Transverse colon (tissue), 4 donors: ENCODE data around the gene SMYD3. TPM values are rescaled to one million over a fixed set of nuclear protein-coding genes. Genes with fewer than 3 reads are reported as not detected.

Experiments used
- DNase-seq: peaks from one replicate; pipeline ENCODE4 v3.0.0-alpha.2; 2019
- H3K27ac ChIP-seq, 4 donors: fragments of 200-600 bp; sonication (generic); 2 replicates each; pipeline ENCODE4 v1.5.1; 2016 to 2018; ENCODE audit warnings: inconsistent platforms in 4 of 4
- H3K27me3 ChIP-seq: fragments of 200-600 bp; sonication (generic); 2 replicates; pipeline ENCODE4 v1.5.1; 2017; ENCODE audit warnings: inconsistent platforms
- H3K36me3 ChIP-seq, 4 donors: fragments of 200-600 bp; sonication (generic); 2 replicates each; pipeline ENCODE4 v1.5.1; 2017 to 2019; ENCODE audit warnings: inconsistent platforms in 4 of 4
- H3K4me1 ChIP-seq, 4 donors: fragments of 200-600 bp; sonication (generic); 2 replicates each; pipeline ENCODE4 v1.5.1; 2017 to 2020; ENCODE audit warnings: inconsistent platforms in 4 of 4
- H3K4me3 ChIP-seq, 4 donors: fragments of 200-600 bp; sonication (generic); 1 replicate in 1 of 4; 2 replicates in 3 of 4; pipeline versions ENCODE4 v1.5.1 to v1.6.1; 2017 to 2019; ENCODE audit warnings: inconsistent platforms in 4 of 4
- H3K9me3 ChIP-seq, 2 donors: fragments of 200-600 bp; sonication (generic); 2 replicates each; pipeline ENCODE4 v1.5.1; 2017 to 2019; ENCODE audit warnings: inconsistent platforms in 2 of 2
- EP300 ChIP-seq: sonication (generic); formaldehyde crosslinking; IDR thresholded peaks from one replicate; pipeline ENCODE4 v1.6.1; 2017; ENCODE audit warnings: antibody characterized with exemption, low read depth
- POLR2A ChIP-seq: fragments of 450-650 bp; IDR thresholded peaks from one replicate; pipeline ENCODE4 v1.6.1; 2016; ENCODE audit warnings: antibody characterized with exemption, mild to moderate bottlenecking, moderate library complexity
- POLR2AphosphoS5 ChIP-seq, 3 donors: sonication (generic); formaldehyde crosslinking; IDR thresholded peaks; one replicate each; pipeline ENCODE4 v1.6.1; 2016; ENCODE audit warnings: antibody characterized with exemption in 3 of 3
- WGBS, 2 donors: methylation state at CpG; one replicate each; pipeline ENCODE4 v1.1.5; 2018; ENCODE audit warnings: low coverage in 1 of 2; 5-methylcytosine and 5-hydroxymethylcytosine counted together
- in situ Hi-C, 4 donors: fragments of 200-750 bp; cut with MboI; loops; one replicate each; pipeline versions ENCODE4 v1.15.0 to v1.15.1; 2017; ENCODE audit warnings: low sequenced_read_pairs in 3 of 4, low pct_ligation_motif_present in 1 of 4, low pct_unique_long_range_greater_than_20kb in 1 of 4
- intact Hi-C: fragments of 100-400 bp; cut with DNase I; formaldehyde crosslinking; loops from one replicate; pipeline ENCODE4 v1.15.1; 2023; ENCODE audit warnings: low total_unique reads
- total RNA-seq, 4 donors: library from RNA; depleted of rRNA; stranded (reverse); fragments of >200 nt; gene quantifications; one replicate each; pipeline ENCODE4 v1.1.0, GENCODE V29; 2016
- TF ChIP-seq, protein P1 (sequence below), 5 experiments: fragments of 200-600 bp in 3 of 5; fragments of 450-650 bp in 2 of 5; sonication (generic) in 3 of 5; IDR thresholded peaks; 1 replicate in 2 of 5; 2 replicates in 3 of 5; pipeline ENCODE4 v1.5.1; 2016 to 2017; ENCODE audit warnings: antibody characterized with exemption in 5 of 5, inconsistent platforms in 3 of 5, mild to moderate bottlenecking in 2 of 5, moderate library complexity in 1 of 5

The SMYD3 gene
- total RNA-seq, 4 donors from 2014 or later: 10.5 to 31.3 (median 25.8) TPM

DNA sequence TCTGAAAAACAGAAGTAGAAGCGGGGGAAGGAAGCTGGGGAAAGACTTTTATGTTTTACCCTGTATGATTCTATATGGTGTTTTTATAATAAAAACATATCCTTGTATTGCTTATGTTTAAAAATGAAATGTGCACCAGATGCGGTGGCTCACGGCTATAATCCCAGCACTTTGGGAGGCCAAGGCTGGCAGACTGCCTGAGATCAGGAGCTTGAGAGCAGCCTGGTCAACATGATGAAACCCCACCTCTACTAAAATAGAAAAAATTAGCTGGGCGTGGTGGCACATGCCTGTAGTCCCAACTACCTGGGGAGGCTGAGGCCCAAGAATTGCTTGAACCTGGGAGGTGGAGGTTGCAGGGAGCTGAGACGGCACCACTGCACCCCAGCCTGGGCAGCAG lies 155.4 kb downstream of the SMYD3 start:
- in situ Hi-C loops: no loop called here
- H3K27me3 ChIP-seq: no peaks in the 10 kb centered on the region
- no peaks in the 10 kb centered on the region for H3K4me1 ChIP-seq
- 79 to 88% methylated on average over 3 to 5 of the region's 5 CpGs for WGBS, 2 donors
- H3K36me3 ChIP-seq: no peaks in the 10 kb centered on the region
- no peak for DNase-seq
- no peak overlapping the region for H3K4me3 ChIP-seq
- no peak overlapping the region for H3K27ac ChIP-seq
- intact Hi-C loops: no loop called here
- H3K9me3 ChIP-seq: no peaks in the 10 kb centered on the region
- TF ChIP-seq, protein P1, sequence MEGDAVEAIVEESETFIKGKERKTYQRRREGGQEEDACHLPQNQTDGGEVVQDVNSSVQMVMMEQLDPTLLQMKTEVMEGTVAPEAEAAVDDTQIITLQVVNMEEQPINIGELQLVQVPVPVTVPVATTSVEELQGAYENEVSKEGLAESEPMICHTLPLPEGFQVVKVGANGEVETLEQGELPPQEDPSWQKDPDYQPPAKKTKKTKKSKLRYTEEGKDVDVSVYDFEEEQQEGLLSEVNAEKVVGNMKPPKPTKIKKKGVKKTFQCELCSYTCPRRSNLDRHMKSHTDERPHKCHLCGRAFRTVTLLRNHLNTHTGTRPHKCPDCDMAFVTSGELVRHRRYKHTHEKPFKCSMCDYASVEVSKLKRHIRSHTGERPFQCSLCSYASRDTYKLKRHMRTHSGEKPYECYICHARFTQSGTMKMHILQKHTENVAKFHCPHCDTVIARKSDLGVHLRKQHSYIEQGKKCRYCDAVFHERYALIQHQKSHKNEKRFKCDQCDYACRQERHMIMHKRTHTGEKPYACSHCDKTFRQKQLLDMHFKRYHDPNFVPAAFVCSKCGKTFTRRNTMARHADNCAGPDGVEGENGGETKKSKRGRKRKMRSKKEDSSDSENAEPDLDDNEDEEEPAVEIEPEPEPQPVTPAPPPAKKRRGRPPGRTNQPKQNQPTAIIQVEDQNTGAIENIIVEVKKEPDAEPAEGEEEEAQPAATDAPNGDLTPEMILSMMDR (IDR thresholded peaks at IDR 0.05): no peak
- TF ChIP-seq EP300 (no peak), POLR2AphosphoS5 (IDR thresholded peaks at IDR 0.05) (no peak), POLR2A (no peak)

DNA sequence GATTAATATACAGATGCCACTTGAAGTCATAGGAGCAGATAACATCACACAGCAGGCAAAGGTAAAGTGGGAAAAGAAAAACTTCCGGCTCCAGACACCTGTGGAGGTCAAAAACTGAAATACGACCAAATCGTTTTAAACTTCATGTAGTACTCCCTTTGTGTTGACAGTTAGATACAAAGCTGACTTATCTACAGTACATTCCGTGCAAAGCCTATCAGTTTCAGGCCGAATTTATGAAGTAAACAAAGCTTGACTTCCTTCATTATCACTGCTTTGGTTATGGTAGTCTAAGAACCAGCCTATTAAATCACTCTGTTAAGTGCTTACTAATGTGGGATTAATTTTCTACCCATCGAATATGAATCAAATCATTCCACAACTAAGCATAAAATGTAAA lies 156.3 kb downstream of the SMYD3 start:
- no peak for TF ChIP-seq EP300
- TF ChIP-seq, protein P1 (IDR thresholded peaks at IDR 0.05): no peak
- no peak for TF ChIP-seq POLR2AphosphoS5 (IDR thresholded peaks at IDR 0.05)
- no peak for TF ChIP-seq POLR2A
- 86 to 91% methylated on average over 6 of the region's 6 CpGs for WGBS, 2 donors
- in situ Hi-C loops: no loop called here

DNA sequence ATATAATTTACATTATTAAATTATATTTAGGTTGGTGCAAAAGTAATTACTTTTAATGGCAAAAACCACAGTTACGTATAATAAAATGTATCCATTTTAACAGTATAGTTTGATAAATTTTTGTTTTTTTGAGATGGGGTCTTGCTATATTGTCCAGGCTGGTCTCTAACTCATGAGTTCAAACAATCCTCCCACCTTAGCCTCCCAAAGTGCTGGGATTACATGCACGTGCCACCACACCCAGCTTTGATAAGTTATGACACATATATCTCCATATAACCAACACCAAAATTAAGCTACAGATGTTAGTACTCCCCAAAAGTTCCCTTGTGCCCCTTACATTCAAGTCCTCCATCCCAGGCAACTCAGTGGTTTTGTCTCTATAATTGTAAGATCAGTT lies 163.1 kb downstream of the SMYD3 start:
- no peak for DNase-seq
- TF ChIP-seq, protein P1 (IDR thresholded peaks at IDR 0.05): no peak
- TF ChIP-seq POLR2AphosphoS5 (IDR thresholded peaks at IDR 0.05) (no peak), POLR2A (no peak), EP300 (no peak)
- Histone ChIP-seq H3K27me3 (no peaks in the 10 kb centered on the region), H3K36me3 (no peaks in the 10 kb centered on the region), H3K27ac (no peak overlapping the region), H3K4me1 (no peaks in the 10 kb centered on the region), H3K9me3 (no peaks in the 10 kb centered on the region), H3K4me3 (no peak overlapping the region)
- intact Hi-C loops: no loop called here
- 94 to 96% methylated on average over 2 of the region's 2 CpGs for WGBS, 2 donors
- in situ Hi-C loops: no loop called here

More for the DNA sequence above, 156.3 kb downstream of the SMYD3 start:
- intact Hi-C loops: no loop called here
- H3K27me3 ChIP-seq: no peaks in the 10 kb centered on the region
- H3K4me1 ChIP-seq: no peaks in the 10 kb centered on the region
- H3K9me3 ChIP-seq: no peaks in the 10 kb centered on the region
- H3K4me3 ChIP-seq: no peak overlapping the region
- DNase-seq: no peak
- no peaks in the 10 kb centered on the region for H3K36me3 ChIP-seq
- H3K27ac ChIP-seq: no peak overlapping the region

DNA sequence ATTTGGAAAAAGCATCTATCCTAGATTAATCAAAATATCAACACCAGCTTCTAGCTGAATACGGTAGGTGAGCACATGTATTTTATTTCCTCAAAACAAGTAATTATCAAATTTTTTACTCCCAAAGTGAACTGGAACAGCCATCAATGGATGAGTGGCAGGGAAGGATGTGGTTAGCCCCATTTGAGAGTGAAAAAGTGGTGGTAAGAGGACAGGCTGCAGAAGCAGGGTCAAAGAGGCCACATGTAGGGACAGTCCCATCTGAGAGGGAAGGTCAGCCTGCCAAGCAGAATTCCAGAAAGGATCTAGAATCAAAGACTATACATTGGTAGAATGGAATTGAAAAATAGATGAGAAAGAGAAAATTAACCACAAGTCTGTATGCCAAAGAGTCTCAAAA lies 163.8 kb downstream of the SMYD3 start:
- Histone ChIP-seq H3K9me3 (no peaks in the 10 kb centered on the region), H3K4me1 (no peaks in the 10 kb centered on the region), H3K27ac (no peak overlapping the region), H3K4me3 (no peak overlapping the region), H3K27me3 (no peaks in the 10 kb centered on the region), H3K36me3 (no peaks in the 10 kb centered on the region)
- in situ Hi-C loops: no loop called here
- intact Hi-C loops: no loop called here
- no peak for TF ChIP-seq POLR2A
- TF ChIP-seq POLR2AphosphoS5 (IDR thresholded peaks at IDR 0.05): no peak
- TF ChIP-seq, protein P1 (IDR thresholded peaks at IDR 0.05): no peak
- TF ChIP-seq EP300: no peak
- WGBS, 2 donors: 75 to 86% methylated on average over 1 of the region's 1 CpG
- DNase-seq: no peak
